HG03039 (cell line): Measurements from ENCODE around the gene LGR4.
"Not testable (repeated sequence)": the region's sequence is repeated elsewhere in the genome, so short reads cannot be mapped to it uniquely, and the experiment has no call there.

Source experiments
- ATAC-seq: cut with Tn5 transposase; IDR thresholded peaks from one replicate; pipeline ENCODE4 v1.9.1; 2021; ENCODE audit warnings: mild to moderate bottlenecking, moderate library complexity; ENCODE audit not compliant: unreplicated experiment

LGR4 gene

DNA sequence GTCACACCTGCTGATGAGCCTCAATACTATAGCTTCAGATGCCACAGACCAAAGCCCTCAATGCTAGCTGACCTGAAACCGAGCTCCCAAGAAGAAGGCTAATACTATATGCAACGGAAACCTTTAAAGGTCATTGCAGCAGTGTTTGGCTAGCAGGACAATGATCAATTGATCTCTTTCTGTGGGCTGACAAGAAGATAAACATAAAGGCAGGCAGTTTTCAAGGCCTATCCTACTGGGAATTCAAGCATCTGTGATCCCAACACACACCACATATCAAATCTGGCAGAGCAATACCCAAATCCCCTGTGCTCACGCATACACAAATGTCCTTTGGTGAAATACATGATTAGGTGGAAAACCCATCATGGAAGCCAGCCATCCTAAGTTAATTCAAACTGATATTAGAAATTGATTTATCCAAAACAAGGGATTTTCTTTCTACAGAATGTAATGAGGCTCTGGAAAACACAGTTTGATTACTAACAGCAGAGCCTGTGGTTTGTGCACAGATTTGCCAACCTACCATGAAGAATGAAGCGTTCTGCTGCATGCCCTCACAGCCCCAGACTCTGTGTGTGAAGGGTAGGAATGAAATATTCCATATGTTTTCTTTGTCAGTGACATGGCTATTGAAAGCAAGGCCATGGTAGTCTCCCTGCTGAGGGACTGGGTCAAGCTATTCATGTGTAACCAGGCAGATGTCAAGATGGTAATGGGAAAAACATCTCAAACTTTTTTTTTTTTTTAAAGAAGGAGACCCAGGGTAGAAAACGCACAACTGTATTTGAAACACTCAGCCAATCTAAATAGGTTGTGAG is 12.2 kb downstream of the LGR4 start:
- ATAC-seq: no peak

DNA sequence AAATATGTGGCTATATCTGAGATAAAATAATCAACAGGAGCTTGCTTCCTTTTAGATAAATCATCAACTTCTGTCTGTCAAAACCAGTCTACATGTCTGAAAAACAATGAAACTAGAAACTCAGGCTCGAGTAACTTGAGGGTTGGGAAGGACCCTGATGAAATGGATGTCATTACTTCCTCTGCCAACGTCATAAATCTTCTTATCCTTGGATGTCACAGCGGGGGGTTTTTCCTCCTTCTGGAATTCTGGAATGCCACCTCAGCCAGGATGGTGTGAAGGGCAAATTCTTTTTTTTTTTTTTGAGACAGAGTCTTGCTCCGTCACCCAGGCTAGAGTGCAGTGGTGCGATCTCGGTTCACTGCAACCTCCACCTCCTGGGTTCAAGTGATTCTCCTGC is 13.4 kb downstream of the LGR4 start:
- ATAC-seq: no peak

DNA sequence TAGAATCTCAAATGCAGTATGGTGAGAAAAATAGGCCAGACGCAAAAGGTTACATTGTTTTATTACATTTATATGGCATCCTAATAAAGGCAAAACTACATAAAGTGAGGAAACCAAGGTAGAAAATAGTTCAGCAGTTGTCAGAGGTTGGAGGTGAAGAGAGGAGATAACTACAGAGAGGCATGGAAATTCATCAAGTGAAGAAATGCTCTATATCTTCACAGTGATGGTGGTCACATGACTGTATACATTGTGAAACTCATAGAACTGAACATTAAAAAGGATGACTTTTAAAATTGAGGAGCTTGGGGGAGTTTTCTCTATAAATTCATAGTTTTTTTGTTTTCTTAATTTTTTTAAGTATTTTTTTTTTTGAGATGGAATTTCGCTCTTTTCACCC is 14.4 kb downstream of the LGR4 start:
- ATAC-seq: no peak

DNA sequence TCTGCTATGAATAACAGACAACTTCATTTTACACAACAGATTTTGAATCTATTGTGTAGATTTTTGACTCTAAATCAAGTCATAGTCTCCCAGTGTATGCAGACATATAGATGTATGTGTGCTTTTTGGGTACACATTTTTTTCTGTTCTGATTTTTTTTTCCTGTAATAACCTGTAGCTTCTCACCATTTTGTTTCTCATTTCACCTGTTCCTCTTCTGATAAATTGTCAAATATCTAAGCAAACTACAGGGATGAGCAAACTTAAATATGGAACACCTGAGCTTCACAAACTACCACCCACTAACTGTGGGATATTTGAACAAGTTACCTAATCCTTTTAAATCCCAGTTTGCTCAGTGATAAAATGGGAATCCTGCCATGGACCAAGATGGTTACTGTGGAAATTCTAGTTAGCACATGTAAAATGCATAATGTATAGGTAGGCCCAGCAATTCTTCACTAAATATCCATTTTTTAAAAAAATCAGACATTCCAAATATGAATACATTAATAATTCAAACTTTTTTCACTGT is 15.7 kb downstream of the LGR4 start:
- no peak for ATAC-seq

DNA sequence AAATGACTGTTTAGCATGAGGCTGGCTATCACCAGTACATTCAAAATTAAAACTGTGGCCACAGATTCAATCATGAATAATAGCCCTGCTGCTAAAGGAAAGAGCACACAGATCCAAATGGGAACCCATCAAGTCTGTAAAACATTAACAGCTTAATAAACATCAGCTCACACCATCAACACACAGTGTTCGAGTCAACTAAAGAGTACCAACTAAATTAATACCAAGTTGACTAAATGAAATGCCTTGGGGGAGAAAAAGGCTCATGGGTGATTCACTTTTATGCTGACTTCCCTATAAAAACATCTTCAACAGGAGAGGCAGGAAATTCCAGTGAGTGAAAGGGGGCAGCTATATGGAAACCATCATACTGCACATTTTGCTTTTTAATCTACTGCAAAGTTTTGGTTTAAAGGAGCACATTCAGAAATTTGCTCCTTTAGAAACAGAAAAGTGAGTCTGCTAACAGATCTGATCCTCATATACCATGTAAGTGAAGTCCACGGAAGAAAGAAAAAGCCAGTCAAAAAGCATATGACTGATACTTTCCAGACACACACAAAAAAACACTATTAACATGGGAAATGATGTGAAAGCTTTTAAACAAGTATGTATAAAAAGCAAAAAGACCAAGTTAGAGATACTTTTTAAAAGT is 16.3 kb downstream of the LGR4 start:
- ATAC-seq: no peak

DNA sequence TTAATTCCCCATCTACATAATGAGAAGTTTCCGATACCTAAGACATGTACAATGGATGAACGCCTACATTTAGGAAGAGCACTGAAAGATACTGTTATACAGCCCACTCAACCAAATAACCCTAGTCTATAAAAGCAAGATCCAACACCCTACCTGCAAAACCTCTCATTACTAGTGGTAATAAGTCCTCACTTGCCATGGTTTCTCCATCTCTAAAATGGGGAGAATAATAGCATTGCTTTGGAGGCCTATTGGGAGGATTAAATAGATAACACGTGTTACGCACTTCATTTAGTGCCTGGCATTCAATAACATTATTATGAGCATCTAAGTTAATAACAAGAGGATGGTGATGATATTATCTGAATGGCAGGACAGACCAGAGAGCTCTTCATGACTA is 16.9 kb downstream of the LGR4 start:
- no peak for ATAC-seq

DNA sequence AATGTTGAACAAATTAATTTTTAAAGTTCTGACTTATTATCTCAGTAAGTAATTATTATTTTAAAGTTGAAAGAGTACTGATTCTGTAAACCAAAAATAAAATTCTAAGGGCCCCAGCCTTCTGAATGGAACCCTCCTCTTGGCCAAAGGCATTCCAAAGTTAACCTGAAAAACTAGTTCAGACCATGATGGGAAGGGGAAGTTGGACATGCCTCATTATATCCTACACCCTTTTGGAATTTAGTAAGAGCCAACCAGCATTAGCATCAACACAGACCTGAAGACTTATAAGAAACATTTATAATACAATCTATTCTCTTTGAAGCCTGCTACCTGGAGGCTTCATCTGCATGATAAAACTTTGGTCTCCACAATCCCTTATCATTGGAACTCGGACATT is 18.9 kb downstream of the LGR4 start:
- ATAC-seq: no peak

DNA sequence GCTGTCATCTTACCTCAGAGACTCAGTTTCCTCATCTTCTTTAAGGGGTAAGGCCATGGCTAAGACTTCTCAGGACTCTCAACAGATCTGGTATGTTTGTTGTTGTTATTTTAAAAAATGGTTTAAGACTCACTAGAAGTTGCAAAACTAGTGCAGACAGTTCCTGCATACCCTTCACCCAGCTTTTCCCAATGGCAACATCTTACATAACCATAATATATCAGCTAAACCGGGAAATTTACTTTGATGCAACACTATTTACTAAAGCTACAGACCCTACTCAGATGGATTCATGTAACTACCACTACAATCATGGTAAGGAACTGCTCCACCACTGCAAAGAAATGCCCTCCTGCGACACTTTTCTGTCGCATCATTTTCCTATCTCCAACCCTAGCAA is 20.4 kb downstream of the LGR4 start:
- no peak for ATAC-seq

DNA sequence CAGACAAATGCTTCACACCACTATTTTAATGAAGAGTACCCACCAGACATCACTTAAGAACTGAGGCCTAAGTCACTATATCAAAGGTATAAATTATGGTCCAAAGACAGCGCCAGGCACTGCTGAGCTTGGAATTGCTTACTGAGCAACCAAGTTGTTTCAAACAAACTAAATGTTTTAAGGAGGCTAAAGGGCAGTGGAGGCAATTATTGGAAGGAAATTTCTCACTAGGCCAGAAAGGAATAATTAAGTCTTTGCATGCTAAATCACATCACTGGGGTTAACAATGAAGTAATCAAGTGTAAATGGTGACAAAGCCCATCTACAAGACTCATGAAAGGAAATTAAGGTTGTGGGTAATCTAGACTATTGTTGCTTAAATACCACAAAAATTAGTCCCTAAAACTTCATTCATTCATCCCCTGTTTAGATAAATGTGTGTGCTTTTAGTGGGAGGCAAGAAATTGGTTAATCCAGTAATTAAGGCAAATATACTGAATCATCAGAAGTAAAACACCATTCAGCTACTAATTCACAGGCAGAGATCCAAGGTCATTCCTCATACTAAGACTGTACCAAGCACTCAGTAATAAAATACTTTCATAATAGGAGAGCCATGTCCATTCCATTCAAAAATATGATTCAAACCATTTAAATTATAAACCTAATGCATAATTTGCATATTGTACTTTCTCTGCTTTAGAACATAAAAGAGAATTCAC is 21.2 kb downstream of the LGR4 start:
- no peak for ATAC-seq

DNA sequence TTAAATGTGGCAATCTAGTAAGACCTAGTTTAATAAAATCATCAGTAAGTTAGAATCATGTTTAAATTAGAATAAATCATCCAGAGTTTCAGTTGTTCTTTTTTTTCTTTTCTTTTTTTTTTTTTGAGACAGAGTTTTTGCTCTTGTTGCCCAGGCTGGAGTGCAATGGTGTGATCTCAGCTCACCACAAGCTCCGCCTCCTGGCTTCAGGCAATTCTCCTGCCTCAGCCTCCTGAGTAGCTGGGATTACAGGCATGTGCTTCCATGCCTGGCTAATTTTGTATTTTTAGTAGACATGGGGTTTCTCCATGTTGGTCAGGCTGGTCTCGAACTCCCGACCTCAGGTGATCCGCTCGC is 24.4 kb downstream of the LGR4 start:
- ATAC-seq: not testable (repeated sequence)

DNA sequence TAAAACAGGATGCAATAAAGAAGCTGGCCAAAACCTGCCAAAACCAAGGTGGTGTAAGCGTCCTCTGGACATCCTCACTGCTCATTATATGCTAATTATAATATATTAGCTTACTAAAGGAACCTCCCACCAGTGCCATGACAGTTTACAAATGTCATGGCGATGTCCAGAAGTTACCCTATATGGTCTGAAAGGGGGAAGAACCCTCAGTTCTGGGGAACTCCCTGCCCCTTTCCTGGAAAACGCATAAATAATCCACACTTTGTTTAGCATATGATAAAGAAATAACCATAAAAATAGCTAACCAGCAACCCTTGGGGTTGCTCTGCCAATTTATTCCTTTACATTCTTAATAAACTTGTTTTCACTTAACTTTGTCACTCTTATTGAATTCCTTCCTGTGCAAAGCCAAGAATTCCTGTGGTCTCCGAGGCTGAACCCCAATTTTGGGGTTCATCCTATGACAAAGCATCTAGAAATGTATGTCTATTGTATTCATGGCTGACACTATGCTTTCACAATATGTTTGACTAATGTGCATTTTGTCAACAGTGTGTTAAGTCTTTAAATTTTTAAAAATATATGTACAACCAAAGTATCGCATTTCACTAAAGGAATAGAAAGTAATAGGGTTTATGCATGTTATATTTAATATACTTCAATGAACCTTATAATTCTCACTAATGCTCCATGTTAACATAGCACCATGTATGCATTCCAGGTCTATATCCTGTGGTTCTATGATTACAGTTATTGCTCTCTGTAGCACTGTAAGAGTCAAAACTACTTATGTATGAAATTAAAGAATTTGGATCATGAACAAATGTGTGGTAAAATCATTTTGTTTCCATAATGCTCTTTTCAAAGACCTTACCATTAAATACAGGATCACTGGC is 25.1 kb downstream of the LGR4 start:
- ATAC-seq: no peak

DNA sequence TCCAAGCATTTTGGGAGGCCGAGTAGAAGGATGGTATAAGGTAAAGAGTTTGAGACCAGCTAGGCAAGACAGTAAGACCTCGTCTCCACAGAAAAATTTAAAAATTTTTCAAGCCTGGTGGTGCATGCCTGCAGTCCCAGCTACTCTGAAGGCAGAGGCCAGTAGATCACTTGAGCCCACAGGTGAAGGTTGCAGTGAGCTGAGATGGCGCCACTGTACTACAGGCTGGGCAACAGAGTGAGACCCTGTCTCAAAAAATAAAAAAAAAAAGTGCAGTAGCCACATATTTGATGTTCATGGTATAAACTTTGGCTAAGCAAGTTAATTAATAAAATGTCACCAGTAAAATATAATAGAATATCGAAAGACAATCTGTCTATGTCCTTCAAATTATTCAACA is 27.0 kb downstream of the LGR4 start:
- ATAC-seq: no peak

DNA sequence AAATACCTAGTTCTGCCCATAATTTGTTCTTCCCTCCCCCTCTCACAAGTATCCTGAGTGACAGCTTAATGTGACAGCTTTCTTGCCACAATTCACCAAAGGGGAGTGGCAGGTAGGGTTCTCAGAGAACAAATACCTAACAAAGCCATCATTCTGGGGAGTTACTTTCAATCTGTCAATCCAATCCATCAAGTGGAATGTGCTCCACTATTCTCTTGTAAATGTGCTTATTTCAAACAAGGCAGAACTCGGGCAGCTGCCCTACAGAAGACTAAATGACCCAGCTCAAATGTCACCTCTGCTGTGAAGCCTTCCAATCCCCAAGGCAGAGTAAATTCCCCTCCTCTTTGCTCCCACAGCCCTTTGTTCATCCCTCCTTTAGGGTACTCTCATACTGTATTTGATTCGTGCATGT is 27.8 kb downstream of the LGR4 start:
- ATAC-seq: no peak

DNA sequence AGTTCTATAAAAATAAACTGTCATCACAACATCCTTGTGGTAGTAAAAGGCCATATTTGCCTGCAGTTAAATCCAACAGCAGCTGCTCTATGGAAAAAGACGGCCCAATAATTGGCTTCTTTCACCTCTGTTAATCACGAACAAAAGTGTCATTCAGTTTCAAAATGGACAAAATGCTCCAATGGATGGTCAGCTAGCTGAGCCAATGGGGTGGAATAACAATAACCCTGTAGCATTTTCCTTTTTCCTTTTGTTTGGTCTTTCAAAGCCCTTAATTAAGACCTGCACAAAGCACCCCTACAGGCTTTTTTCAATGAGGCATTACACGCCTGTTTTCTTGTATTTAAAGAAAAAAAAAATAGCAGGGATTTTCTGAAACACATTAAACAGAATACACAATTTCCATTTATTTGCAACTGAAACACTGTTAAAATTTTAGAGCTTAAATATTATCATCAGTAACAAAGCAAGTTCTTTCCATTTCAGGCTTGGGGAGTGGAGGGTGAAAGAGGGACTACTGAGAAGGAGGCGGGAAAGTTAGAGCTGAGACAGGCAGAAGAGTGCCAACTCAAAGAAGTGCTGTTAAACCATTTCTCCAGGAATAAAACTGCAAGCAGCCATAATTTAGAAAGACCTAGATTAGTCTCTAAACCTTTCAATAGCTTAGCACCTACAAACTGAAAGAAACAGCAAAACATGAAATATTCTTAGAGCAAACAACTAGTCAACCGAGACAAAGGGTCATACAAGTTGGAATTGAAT is 28.7 kb downstream of the LGR4 start:
- no peak for ATAC-seq

DNA sequence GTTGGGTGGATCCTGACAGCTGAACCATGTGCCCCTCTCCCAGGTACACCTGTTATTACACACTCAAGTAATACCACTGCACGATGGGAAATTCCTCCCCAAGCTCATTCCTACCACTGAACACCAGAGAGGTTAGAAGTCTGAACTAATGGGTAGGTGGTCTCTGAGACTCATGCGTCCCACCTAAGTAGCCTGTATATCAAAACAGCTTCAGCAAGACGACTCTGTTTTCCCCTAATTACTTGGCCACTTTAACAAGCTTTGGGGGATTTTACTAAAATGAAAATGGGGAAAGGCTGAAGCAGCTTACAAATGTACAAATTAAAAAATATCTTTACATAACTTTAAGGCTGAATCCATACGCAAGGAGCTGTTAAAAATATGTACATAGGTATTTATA is 29.4 kb downstream of the LGR4 start:
- no peak for ATAC-seq

DNA sequence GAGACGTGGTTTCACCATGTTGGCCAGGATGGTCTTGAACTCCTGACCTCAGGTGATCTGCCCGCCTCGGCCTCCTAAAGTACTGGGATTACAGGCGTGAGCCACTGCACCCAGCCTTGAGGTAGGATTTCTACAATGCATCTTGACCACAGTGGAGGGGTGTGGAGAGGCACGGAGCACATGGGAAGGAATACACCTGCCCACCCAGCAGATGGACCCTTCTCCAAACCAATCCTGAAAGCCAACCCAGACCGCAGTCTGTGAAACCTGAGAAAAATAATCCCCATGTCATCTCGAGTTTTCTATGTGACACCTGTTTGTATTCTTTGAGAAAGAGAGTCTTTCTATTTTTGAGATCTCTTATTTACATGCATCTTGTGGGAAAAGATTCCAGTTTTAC is 32.5 kb downstream of the LGR4 start:
- no peak for ATAC-seq

DNA sequence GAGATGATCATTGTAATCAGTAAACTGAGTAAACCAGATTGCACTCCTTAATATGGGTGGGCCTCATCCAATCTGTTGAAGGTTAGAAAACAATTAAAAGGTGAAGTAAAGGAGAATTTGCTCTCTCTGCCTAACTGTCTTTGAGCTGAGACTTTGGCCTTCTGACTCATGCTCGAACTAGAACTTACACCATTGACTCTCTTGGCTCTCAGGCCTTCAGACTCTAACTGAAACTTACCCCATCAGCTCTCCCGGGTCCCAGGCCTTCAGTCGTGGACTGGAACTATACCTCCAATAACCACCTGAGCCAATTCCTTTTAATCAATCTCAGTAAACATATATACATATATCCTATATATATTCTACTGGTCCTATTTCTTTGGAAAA is 34.0 kb downstream of the LGR4 start:
- ATAC-seq: no peak

DNA sequence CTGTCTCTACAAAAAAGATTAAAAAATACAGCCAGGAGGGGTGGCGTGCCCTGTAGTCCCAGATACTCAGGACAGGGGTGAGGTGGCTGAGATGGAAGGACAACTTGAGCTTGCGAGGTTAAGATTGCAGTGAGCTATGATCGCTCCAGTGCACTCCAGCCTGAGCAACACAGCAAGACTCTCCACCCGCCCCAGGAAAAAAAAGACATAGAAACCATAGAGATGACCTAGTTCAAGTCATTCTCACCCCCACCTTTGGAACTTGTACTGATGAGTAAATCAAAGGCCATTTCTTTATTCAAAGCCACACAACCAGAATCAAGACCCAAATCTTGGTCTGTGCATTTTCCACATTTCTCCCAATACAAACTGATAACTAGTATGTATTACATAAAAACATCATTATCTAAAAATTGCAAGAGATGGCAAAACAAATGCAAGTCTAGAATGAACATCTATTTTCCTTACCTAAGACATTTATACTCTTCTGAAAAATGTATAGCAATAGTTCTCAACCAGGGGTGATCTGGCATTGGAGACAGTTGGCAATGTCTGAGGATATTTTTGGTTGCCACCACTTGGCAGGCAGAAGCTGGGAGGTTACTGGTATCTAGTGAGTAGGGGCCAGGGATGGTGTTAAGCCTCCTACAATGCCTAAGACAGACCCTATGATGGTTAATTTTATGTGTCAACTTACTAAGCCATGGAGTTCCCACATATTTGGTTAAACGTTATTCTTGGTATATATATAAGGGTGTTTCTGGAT is 34.6 kb downstream of the LGR4 start:
- no peak for ATAC-seq

DNA sequence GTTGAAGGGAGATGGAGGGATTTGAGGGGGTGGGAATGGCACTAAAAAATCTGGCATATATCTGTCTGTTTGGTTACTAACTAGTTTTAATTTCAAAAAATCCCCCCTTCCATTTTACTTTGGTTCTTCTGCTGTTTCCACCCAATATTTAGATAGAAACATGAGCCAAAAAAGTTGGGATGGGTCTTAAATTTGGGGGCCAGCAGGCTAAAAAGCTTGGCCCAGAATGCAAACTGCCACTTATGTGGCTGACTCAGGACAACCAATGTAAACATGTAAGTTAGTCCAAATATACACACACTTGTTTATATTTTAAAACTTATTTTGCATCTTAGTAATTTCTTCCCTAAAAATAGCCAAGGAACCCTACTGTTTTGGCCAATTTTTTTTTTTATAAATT is 35.7 kb downstream of the LGR4 start:
- ATAC-seq: no peak
